ENCODE measurements around the gene PALS1.

GRCh38 chr14:67242168-67242420, 859 bp downstream of the PALS1 start:
- TF ChIP-seq CTCF (IDR thresholded peaks at IDR 0.05; ENCODE audit: low read length), result no peak
- no peak for TF ChIP-seq EZH2phosphoT487 (IDR thresholded peaks at IDR 0.05; ENCODE audit: low read length)
- TF ChIP-seq EZH2 (optimal IDR thresholded peaks at IDR 0.05; ENCODE audit: low read depth, low read length), result no peak
